ENCODE data around the gene TIMP2.
"Not testable (repeated sequence)": the region's sequence is repeated elsewhere in the genome, so short reads cannot be mapped to it uniquely, and the experiment has no call there.

TIMP2 gene

DNA sequence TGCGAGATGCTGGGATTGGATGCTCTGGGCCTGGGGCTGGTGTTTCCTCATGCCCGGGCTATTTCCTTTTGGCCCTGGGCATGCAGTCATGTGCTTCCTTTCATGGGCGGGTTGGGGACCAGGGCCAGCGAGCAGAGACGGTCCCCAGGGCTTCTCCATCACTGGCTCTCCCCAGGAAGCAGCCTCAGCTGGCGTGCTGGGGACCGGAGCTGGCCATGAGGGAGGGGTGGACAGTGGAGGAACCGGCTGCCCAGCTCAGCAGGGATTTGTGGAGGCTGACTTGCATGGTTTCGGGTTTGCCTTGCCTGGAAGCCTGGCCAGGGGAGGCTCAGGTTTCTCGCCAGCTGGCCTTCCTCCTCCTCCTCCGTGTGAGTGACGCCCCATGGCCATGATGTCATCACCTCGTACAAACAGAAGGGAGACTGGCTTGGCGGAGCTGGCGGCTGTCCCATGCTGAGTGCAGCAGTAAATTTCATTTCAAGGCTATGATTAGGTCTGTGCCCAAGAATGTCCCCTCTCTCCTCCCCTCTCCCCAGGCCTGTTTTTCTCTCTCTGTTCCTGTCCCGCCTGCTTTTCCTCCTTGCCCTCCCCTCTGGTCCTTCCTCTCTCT, 8.9 kb upstream of the TIMP2 start:
- in situ Hi-C loops (cut with MboI; ENCODE audit: low sequenced_read_pairs), result no loop called here

DNA sequence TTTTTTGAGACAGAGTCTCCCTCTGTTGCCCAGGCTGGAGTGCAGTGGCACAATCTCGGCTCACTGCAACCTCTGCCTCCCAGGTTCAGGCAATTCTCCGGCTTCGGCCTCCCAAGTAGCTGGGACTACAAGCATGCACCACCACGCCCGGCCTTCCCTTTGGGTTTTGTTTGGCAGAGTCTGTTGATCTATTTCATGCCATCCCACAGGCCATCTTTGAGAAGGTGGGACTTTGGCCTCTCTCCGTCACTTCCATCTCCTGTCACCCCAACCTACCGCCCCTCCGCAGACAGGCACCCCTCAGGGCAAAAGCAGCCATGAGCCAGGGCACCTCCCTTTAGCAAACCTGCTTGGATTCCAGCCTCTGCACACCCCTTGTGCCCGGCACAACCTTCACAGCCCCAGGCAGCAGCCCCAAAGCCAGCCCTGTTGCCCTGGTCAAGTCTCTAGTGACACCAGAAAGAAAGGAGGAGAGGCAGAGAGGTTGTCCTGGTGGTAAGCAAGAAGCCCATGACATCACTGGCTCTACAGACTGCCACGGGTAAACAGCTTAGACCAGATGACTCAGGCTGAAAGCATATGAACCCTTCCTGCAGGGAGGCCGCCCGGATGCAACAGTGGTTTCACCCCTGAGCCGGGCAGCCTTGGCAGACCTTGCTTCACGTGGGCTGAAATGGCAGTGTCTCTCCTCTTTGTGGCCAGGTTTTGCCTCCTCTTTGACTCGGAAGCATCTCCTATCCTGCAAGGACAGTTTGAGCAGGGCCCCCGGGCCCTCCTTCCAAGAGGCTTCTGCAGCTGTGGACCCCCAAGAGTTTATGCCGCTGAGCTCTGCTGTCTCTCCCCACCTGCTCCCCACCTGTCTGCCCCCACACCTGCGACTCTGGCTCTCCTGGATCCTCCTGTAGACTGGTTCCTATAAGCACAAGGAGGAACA, 8.1 kb upstream of the TIMP2 start:
- in situ Hi-C loops (cut with MboI; ENCODE audit: low sequenced_read_pairs), result no loop called here

GRCh38 chr17:78929908-78930775, 5.0 kb upstream of the TIMP2 start:
- in situ Hi-C loops (cut with MboI; ENCODE audit: low sequenced_read_pairs), result no loop called here

GRCh38 chr17:78925662-78926555, 722 bp upstream of the TIMP2 start:
- in situ Hi-C loops (cut with MboI; ENCODE audit: low sequenced_read_pairs), result no loop called here

DNA sequence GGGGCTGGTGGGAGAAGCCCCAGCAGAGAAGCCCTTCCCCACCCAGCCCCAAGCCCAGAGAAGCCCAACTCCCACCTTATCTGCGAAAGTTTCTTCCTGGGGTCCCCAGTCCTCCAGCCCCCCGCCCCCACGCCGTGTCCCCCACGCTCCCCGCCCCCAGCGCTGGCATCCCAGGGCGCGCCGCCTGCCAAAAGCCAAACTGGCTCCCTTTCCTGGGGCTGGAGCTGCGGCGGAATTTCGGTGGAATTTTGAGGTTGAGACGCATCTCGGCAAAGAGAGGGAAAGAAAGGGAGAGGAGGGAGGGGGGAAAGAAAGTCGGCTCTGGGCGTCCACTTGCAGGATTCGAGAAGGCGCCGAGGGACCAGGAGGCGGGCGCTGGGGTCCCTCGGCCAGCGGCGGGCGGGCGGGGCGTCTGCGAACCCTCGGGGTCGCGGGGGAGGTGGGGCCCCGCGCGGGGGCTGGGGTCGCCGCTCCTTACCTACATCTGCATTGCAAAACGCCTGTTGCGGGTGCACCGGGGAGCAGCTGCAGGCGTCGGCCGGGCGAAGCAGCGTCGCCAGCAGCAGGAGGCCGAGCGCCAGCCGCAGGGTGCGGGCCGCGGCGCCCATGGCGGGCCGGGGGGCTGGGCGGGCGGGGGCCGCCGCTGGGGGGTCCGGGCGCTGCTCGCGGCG, 571 bp downstream of the TIMP2 start:
- in situ Hi-C loops (cut with MboI; ENCODE audit: low sequenced_read_pairs), result no loop called here

- in situ Hi-C loops (cut with MboI; ENCODE audit: low sequenced_read_pairs), result no loop called here
Observed at GRCh38 chr17:78923660-78924453, 1.3 kb downstream of the TIMP2 start.

GRCh38 chr17:78922816-78923498, 2.2 kb downstream of the TIMP2 start:
- in situ Hi-C loops (cut with MboI; ENCODE audit: low sequenced_read_pairs), result no loop called here

DNA sequence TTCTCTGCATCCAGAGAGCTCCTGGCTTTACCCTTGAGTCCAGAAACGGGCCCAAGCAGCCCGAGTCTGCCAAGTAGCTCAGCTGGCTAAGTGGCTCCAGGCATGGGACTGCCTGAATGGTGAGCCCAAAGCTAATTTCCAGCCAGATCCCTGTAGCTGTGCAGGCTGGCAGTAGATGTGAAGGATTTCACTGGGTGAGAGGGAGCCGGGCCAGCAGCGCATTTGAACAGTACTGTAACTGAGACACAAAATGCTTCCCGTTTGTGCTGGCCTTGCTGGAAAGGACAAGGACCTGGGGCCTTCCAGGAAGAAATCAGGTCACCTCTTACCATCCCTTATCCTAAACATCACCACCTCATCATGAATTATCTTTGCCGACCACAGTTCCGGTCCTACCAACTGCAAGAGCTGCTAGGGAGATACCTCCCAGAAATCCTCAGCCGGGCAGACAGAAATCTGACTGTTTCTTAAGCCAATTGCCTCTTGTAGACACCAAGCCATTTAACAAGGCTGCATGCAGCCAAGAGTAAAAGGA, 3.7 kb downstream of the TIMP2 start:
- in situ Hi-C loops (cut with MboI; ENCODE audit: low sequenced_read_pairs), result no loop called here

DNA sequence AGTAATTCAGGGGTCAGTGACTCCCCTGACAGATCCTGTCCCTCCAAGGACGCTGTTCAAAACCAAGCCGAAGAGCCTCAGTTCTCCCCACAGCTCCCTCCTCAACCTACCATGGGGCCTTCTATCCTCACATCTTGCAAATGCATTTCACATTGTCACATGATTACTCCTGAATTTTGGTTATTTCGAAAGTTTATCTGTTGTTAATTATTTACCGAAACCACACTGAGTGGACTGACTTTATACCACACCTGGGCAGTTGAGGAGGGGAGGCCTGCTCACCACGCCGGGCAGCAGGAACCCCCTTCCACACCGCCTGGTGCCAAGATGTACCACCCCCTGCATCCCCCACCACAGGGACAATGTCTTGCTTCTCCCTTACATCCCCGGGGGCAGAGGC, 4.7 kb downstream of the TIMP2 start:
- in situ Hi-C loops (cut with MboI; ENCODE audit: low sequenced_read_pairs), result no loop called here

DNA sequence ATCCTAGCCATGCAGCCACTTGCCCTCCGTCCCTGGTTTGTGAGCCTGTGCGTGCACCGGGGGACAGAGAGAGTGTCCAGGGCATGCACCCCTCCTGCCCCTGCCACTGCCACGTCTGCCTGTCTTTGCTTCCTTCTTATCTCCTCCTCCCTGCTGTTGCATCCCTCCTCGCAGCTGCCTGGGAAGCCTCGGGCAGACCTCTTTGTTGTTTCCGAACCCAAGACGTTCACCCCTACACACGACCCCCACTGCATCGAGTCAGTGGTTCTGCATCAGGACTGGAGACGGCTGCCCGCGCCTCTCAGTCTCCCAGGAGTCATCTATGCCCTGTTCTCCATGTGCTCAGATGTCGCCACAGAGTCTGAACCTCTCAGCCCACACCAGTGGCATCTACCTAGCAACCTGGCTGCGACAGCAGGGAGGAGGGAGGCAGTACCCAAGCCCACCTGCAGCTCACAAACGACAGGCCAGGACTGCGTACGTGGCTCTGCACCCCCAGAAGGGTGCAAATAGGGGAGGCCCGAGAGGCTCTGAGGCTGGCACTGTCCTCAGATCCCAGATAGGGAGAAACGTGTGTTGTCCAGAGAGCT, 5.2 kb downstream of the TIMP2 start:
- in situ Hi-C loops (cut with MboI; ENCODE audit: low sequenced_read_pairs), result no loop called here

DNA sequence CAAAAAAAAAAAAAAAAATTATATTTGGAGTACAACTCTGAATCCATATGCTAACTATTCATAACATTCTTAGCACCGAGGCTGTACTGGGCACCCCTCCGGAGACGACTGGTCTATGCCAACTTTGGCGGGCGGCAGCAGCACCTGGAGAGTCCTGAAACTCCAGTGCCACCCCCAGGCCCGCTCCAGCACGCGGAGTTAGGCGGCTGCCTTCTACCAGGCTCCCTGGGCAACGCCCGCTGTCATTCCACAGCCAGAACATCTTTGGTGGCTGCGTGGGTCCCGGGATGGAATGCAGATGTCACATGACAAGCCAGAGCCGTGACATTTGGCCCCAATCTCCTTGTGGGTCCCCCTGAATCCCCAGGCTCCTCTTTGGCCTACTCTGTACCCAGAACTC, 6.2 kb downstream of the TIMP2 start:
- in situ Hi-C loops (cut with MboI; ENCODE audit: low sequenced_read_pairs), result no loop called here

DNA sequence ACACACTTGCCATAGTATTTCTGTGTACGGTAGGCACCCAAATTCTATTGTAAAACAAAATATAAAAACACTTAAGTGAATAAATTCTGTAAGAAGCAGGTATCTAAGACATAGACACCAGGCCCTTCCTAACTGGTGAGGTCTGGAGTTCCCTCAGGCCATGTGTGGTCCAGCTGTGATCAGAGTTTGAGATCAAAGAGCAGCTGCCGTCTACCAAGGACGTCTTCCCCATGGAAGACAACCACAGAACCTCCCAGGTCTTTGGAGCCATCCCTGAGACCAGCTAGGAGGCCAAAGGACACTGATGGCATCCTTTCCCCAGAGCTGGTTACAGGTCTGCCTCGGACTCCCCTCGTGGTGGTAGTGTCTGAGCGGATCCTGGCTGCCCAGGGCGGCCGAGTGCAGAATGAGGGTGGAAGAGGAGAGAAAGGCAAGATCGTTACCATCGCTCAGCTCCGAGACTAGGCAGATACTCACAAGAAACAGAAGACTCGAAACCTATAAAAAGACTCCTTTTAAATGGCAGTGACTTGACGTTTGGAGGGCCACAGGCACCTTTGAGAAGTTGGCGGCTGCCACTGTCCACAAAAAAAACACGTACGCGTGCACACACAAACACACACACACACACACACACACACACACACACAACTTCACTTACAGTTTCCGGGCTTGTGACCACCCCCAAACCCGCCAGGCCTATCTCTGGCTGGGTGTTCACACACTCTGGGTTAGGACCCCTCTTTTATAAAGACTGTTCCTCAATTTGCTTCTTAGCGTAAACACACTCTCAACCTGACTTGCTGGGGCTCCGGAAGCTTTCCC, 7.5 kb downstream of the TIMP2 start:
- in situ Hi-C loops (cut with MboI; ENCODE audit: low sequenced_read_pairs), result no loop called here

- in situ Hi-C loops (cut with MboI; ENCODE audit: low sequenced_read_pairs), result no loop called here
Observed at GRCh38 chr17:78915872-78916632, 9.1 kb downstream of the TIMP2 start.

DNA sequence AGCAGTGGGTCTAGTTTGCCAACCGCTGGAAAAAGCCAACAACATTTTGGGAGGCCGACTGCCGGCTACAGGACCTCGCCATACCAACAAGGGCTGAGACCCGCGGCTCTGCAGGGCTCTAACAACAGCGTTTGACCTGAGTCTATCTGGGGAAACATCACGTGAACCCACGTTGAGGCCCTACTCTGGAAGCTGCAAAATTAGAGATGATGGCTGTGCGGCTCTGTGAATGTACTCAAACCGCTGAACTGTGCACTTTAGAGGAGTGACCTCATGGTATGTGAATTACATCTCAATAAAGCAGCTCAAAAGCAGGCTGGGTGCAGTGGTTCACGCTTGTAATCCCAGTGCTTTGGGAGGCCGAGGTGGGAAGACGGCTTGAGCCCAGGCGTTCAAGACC, 12.1 kb downstream of the TIMP2 start:
- in situ Hi-C loops (cut with MboI; ENCODE audit: low sequenced_read_pairs), result no loop called here

DNA sequence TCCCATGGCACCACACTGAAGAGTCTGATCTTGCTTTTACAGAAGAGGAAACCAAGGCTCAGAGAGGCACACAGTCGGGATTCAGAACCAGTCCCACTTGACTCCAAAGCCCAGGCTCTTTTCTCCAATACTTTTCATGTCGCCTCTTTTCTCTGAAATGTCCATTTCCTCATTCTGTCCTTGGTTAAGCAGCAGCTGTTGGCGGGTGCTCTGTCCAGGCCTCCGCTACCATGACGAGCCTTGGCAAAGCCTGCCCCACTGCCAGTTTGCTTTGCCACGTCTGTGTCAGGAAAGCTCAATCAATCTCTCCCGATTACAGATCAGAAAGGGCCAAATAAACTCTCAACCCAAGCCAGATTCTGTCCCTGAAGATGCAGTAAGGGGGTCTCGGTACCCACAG, 13.1 kb downstream of the TIMP2 start:
- in situ Hi-C loops (cut with MboI; ENCODE audit: low sequenced_read_pairs), result no loop called here

DNA sequence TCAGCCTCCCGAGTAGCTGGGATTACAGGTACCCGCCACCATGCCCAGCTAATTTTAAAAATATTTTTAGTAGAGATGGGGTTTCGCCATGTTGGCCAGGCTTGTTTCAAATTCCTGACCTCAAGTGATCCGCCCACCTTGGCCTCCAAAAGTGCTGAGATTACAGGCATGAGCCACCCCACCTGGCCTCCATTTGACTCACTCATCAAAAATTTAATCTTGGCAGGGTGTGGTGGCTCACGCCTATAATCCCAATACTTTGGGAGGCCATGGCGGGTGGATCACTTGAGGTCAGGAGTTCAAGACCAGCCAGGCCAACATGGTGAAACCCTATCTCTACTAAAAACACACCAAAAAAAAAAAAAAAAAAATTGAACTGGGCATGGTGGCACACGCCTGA, 13.6 kb downstream of the TIMP2 start:
- in situ Hi-C loops (cut with MboI; ENCODE audit: low sequenced_read_pairs), result not testable (repeated sequence)
